GM15510 (cell line): ENCODE measurements around the gene HPD.

Experiments
- POLR2A ChIP-seq: IDR thresholded peaks from 3 replicates; pipeline ENCODE4 v1.6.1; 2011; ENCODE audit warnings: borderline replicate concordance; ENCODE audit not compliant: insufficient read length; ENCODE audit errors: extremely low read depth

The HPD gene

GRCh38 chr12:121873216-121873569 is 14.5 kb upstream of the HPD start:
- TF ChIP-seq POLR2A = no peak

- TF ChIP-seq POLR2A = no peak
Observed at GRCh38 chr12:121872546-121873215, 14.0 kb upstream of the HPD start.

GRCh38 chr12:121871467-121871866 is 12.8 kb upstream of the HPD start:
- no peak for TF ChIP-seq POLR2A

GRCh38 chr12:121866331-121866730 is 7.7 kb upstream of the HPD start:
- no peak for TF ChIP-seq POLR2A

- TF ChIP-seq POLR2A = no peak
Observed at GRCh38 chr12:121861636-121862254, 3.1 kb upstream of the HPD start.

- TF ChIP-seq POLR2A = no peak
Observed at GRCh38 chr12:121860257-121860656, 1.6 kb upstream of the HPD start.

GRCh38 chr12:121858318-121858661 is 369 bp downstream of the HPD start:
- TF ChIP-seq POLR2A = no peak

GRCh38 chr12:121857322-121858246 is 1.1 kb downstream of the HPD start:
- no peak for TF ChIP-seq POLR2A

- TF ChIP-seq POLR2A = no peak
Observed at GRCh38 chr12:121849665-121850064, 9.0 kb downstream of the HPD start.

- no peak for TF ChIP-seq POLR2A
Observed at GRCh38 chr12:121849211-121849610, 9.4 kb downstream of the HPD start.

- no peak for TF ChIP-seq POLR2A
Observed at GRCh38 chr12:121845701-121846100, 13.0 kb downstream of the HPD start.

GRCh38 chr12:121843236-121843982 is 15.2 kb downstream of the HPD start:
- TF ChIP-seq POLR2A = no peak

GRCh38 chr12:121839993-121840761 is 18.5 kb downstream of the HPD start:
- no peak for TF ChIP-seq POLR2A
